Gastrocnemius medialis (tissue), 4 donors: ENCODE measurements around the gene PTPRCAP. TPM values are rescaled to one million over a fixed set of nuclear protein-coding genes. Genes with fewer than 3 reads are reported as not detected.

ENCODE experiments used
- ATAC-seq, 2 donors: fragments of 150-250 bp; one replicate each; pipeline ENCODE4 v1.9.1; 2016
- DNase-seq, 2 donors: peaks; one replicate each; pipeline ENCODE4 v3.0.0-alpha.2; 2019
- H3K27ac ChIP-seq, 4 donors: fragments of 200-600 bp; sonication (generic); 1 replicate in 1 of 4; 2 replicates in 3 of 4; pipeline ENCODE4 v1.5.1; 2016 to 2018; ENCODE audit warnings: mild to moderate bottlenecking in 2 of 4, moderate library complexity in 1 of 4
- H3K27me3 ChIP-seq, 3 donors: fragments of 200-600 bp; sonication (generic) in 2 of 3; 1 replicate in 1 of 3; 2 replicates in 2 of 3; pipeline versions ENCODE4 v1.5.1 to v1.6.0; 2016 to 2019; ENCODE audit warnings: mild to moderate bottlenecking in 1 of 3, moderate library complexity in 1 of 3
- H3K36me3 ChIP-seq, 2 donors: fragments of 200-600 bp; sonication (generic) in 1 of 2; one replicate each; pipeline ENCODE4 v1.5.1; 2017 to 2018
- H3K4me1 ChIP-seq, 2 donors: fragments of 200-600 bp; sonication (generic) in 1 of 2; one replicate each; pipeline ENCODE4 v1.5.1; 2016 to 2017; ENCODE audit warnings: mild to moderate bottlenecking in 2 of 2
- H3K4me3 ChIP-seq, 4 donors: fragments of 200-600 bp; sonication (generic) in 3 of 4; 1 replicate in 1 of 4; 2 replicates in 3 of 4; pipeline ENCODE4 v1.5.1; 2016 to 2019; ENCODE audit warnings: mild to moderate bottlenecking in 2 of 4
- H3K9me3 ChIP-seq, 3 donors: fragments of 200-600 bp; sonication (generic) in 2 of 3; 1 replicate in 1 of 3; 2 replicates in 2 of 3; pipeline ENCODE4 v1.5.1; 2016 to 2019
- CTCF ChIP-seq, 5 experiments: fragments of 450-650 bp in 3 of 5; fragments of 200-600 bp in 2 of 5; sonication (generic) in 2 of 5; IDR thresholded peaks in 4 of 5; conservative IDR thresholded peaks in 1 of 5; 1 replicate in 4 of 5; 2 replicates in 1 of 5; pipeline ENCODE4 v1.5.1; 2016 to 2019; ENCODE audit warnings: antibody characterized with exemption in 5 of 5, mild to moderate bottlenecking in 3 of 5, moderate library complexity in 3 of 5
- POLR2A ChIP-seq, 2 donors: fragments of 450-650 bp; IDR thresholded peaks; one replicate each; pipeline ENCODE4 v1.6.1; 2017; ENCODE audit warnings: antibody characterized with exemption in 2 of 2, mild to moderate bottlenecking in 2 of 2, moderate library complexity in 2 of 2
- in situ Hi-C, 4 donors: fragments of 200-750 bp; cut with MboI; loops; one replicate each; pipeline versions ENCODE4 v1.15.0 to v1.8.0; 2017; ENCODE audit warnings: low sequenced_read_pairs in 4 of 4
- intact Hi-C: fragments of 100-400 bp; cut with DNase I; formaldehyde crosslinking; loops from one replicate; pipeline ENCODE4 v1.15.1; 2023; ENCODE audit warnings: low total_unique reads
- total RNA-seq, 4 donors: library from RNA; depleted of rRNA; stranded (reverse); fragments of >200 nt; gene quantifications; one replicate each; pipeline versions ENCODE4 v1.1.0 to v1.2.3, GENCODE V29; 2016

PTPRCAP gene
- total RNA-seq, 4 donors from 2014 or later: 0.47 to 1.5 (median 1.3) TPM

- in situ Hi-C loops: no loop called here
- H3K4me3 ChIP-seq: peak overlapping the region in 2 of 4 donors; percentile 14 to 21
- DNase-seq: peak in 1 of 2 donors; percentile 85
Measured at GRCh38 chr11:67418476-67419281, 18.8 kb downstream of the PTPRCAP start.

GRCh38 chr11:67417425-67417824, 20.1 kb downstream of the PTPRCAP start:
- no peaks in the 10 kb centered on the region for H3K36me3 ChIP-seq
- H3K4me1 ChIP-seq: peaks cover 46 to 57% of the 10 kb centered on the region in 2 donors
- H3K27ac ChIP-seq: peak overlapping the region; percentile 78 to 97 (median 87)
- no peak overlapping the region for H3K4me3 ChIP-seq
- intact Hi-C loops (no loop called here), in situ Hi-C loops (no loop called here)
- DNase-seq: no peak
- TF ChIP-seq CTCF (IDR thresholded peaks at IDR 0.05 in 4 of 5, conservative IDR thresholded peaks at IDR 0.05 in 1 of 5) (no peak), POLR2A (IDR thresholded peaks at IDR 0.05) (no peak)
- H3K9me3 ChIP-seq: no peaks in the 10 kb centered on the region
- no peak for ATAC-seq
- no peaks in the 10 kb centered on the region for H3K27me3 ChIP-seq

More at GRCh38 chr11:67418476-67419281, 18.8 kb downstream of the PTPRCAP start:
- intact Hi-C loops: no loop called here
- Histone ChIP-seq H3K9me3 (no peaks in the 10 kb centered on the region), H3K27ac (peak overlapping the region; percentile 78 to 97 (median 87)), H3K36me3 (no peaks in the 10 kb centered on the region), H3K4me1 (peaks cover 46 to 57% of the 10 kb centered on the region in 2 donors), H3K27me3 (no peaks in the 10 kb centered on the region)
- TF ChIP-seq POLR2A (IDR thresholded peaks at IDR 0.05) (no peak), CTCF (IDR thresholded peaks at IDR 0.05 in 4 of 5, conservative IDR thresholded peaks at IDR 0.05 in 1 of 5) (no peak)
- peak; percentile 8 to 52 for ATAC-seq

- in situ Hi-C loops: no loop called here
- no peak for ATAC-seq
- H3K4me1 ChIP-seq: peaks cover 46 to 57% of the 10 kb centered on the region in 2 donors
Measured at GRCh38 chr11:67416416-67417335, 20.8 kb downstream of the PTPRCAP start.

More at GRCh38 chr11:67416416-67417335, 20.8 kb downstream of the PTPRCAP start:
- Histone ChIP-seq H3K4me3 (no peak overlapping the region), H3K9me3 (no peaks in the 10 kb centered on the region), H3K27me3 (no peaks in the 10 kb centered on the region), H3K27ac (peak overlapping the region; percentile 78 to 97 (median 87)), H3K36me3 (no peaks in the 10 kb centered on the region)
- TF ChIP-seq CTCF (IDR thresholded peaks at IDR 0.05 in 4 of 5, conservative IDR thresholded peaks at IDR 0.05 in 1 of 5) (no peak), POLR2A (IDR thresholded peaks at IDR 0.05) (no peak)
- DNase-seq: no peak
- intact Hi-C loops: no loop called here
